Keratinocyte (primary cell): ENCODE measurements around the gene FBXW12.

Experiments
- EZH2 ChIP-seq: IDR thresholded peaks from one replicate; pipeline ENCODE4 v1.6.1; 2012; ENCODE audit warnings: inconsistent platforms, mild to moderate bottlenecking, low read length, moderate library complexity
- TF ChIP-seq, protein P1 (sequence below), 3 experiments: IDR thresholded peaks in 1 of 3; conservative IDR thresholded peaks in 1 of 3; optimal IDR thresholded peaks in 1 of 3; 2 replicates in 2 of 3; 3 replicates in 1 of 3; pipeline versions ENCODE3 to v1.5.1; 2011; ENCODE audit warnings: low read length in 3 of 3, mild to moderate bottlenecking in 3 of 3, moderate library complexity in 2 of 3, control low read depth in 1 of 3, inconsistent platforms in 1 of 3; ENCODE audit not compliant: insufficient read depth in 2 of 3; ENCODE audit errors: extremely low read depth in 1 of 3

DNA sequence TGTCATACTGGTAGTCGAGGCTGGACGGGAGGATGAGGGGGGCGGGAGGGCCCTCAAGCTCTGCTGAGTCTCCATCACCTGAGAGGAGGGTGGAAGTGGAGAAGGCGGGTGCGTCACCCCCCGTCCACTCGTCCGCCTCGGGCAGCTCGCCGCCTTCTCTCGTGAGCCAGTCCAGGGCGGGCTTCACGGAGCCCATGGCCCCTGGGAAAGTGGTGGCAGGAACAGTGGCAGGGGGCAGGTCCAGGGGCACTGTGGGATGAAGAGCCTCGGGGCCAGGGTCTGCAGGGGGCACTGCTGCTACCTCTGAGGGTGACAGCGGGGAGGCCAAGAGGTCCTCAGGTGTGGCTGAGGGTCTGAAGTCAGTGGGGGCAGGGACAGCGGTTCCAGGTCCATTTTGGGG lies 47.6 kb downstream of the FBXW12 start:
- TF ChIP-seq, protein P1, sequence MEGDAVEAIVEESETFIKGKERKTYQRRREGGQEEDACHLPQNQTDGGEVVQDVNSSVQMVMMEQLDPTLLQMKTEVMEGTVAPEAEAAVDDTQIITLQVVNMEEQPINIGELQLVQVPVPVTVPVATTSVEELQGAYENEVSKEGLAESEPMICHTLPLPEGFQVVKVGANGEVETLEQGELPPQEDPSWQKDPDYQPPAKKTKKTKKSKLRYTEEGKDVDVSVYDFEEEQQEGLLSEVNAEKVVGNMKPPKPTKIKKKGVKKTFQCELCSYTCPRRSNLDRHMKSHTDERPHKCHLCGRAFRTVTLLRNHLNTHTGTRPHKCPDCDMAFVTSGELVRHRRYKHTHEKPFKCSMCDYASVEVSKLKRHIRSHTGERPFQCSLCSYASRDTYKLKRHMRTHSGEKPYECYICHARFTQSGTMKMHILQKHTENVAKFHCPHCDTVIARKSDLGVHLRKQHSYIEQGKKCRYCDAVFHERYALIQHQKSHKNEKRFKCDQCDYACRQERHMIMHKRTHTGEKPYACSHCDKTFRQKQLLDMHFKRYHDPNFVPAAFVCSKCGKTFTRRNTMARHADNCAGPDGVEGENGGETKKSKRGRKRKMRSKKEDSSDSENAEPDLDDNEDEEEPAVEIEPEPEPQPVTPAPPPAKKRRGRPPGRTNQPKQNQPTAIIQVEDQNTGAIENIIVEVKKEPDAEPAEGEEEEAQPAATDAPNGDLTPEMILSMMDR (optimal IDR thresholded peaks at IDR 0.05 in 1 of 3, IDR thresholded peaks at IDR 0.05 in 1 of 3, conservative IDR thresholded peaks at IDR 0.05 in 1 of 3; ENCODE audit: extremely low read depth in 1 of 3, insufficient read depth in 2 of 3, low read length in 3 of 3) = no peak
- TF ChIP-seq EZH2 = no peak
